ENCODE data around the gene EPS15.
"Not testable (repeated sequence)": the region's sequence is repeated elsewhere in the genome, so short reads cannot be mapped to it uniquely, and the experiment has no call there.

The EPS15 gene

DNA sequence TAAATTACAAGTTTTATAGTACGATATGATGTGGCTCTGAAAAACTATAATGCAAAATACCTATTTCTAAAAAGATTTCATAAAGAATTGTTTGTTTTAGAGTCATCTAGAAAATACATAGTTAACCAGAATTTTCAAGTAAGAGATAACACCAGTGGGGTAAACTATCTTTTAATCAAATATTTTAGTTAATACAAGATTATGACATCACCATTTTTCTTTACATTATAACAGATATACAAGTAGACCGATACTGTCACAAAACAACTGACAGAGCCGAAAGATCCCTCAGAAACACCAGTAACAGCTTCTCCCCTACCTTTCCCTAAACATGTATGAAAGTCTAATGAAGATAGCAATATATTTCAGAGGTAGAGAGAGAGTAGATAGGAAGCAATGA is 54.2 kb downstream of the EPS15 start:
- DNase-seq (ENCODE audit: low read depth), result no peak

DNA sequence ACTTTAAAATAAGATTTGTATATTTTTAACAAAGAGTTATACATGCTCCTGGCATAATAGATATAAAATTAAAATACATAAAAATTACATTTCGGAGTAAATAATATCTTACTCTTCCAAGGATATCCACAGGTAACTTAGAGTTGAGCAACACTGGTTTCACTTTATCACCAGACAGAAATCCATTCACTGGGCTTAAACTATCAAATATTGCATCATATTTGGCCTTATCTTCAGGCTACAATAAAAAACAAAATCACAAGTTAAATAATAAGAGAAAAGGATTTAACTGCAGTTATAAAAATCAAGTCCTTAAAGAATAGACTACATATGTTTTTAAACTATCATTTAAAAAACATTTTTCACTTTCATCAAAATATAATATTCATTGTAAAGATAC is 55.5 kb downstream of the EPS15 start:
- DNase-seq (ENCODE audit: low read depth), result no peak

DNA sequence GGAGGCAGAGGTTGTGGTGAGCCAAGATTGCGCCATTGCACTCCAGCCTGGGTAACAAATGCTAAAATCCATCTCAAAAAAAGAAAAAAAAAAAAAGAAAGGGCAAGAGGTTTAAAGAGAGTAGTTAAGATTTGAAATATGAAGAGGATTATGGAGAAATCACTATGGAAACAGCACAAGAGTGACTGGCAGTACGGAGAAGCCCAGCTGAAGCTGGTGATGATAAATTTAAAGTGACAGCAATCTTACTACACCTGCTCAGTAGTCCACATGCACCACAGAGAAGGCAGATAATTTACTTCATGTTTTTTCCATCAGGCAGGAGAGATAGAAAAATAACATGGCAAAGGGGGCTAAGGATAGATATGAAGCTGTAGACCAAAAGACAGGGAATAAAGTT is 56.8 kb downstream of the EPS15 start:
- not testable (repeated sequence) for DNase-seq (ENCODE audit: low read depth)

DNA sequence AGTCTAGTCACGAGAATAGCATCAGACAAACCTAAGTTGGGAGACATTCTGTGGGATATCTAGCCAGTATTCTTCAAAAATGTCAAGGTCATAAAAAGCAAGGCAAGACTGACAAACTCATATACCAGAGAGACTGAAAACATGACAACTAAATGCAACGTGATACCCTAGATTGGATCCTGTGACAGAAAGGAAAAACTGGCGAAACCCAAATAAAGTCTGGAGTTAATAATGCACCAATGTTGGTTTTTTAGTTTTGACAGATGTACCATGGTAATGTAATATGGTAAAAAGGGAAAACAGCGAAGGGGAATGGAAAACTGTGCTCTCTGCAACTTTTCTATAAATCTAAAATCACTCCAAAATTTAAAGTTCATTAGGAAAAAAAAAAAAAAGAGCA is 64.5 kb downstream of the EPS15 start:
- no peak for DNase-seq (ENCODE audit: low read depth)

DNA sequence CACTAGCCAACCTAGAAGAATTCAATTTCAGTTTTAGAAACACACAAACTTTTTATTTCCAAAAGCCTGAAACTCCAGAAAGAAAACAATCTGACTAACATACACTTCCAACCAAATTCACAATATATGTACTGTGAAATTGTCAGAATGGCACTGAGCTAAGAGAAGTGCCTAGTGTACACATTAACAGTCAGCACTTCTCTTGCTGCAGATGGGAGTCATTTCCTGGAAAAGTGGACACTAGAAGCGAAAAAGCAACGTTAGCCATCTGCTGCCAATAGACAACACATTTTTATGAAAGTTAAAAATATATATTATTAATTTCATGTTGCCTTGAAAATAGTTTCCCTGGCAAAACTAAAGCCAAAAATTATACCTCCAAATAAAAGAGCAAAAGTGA is 66.1 kb downstream of the EPS15 start:
- DNase-seq (ENCODE audit: low read depth), result no peak

DNA sequence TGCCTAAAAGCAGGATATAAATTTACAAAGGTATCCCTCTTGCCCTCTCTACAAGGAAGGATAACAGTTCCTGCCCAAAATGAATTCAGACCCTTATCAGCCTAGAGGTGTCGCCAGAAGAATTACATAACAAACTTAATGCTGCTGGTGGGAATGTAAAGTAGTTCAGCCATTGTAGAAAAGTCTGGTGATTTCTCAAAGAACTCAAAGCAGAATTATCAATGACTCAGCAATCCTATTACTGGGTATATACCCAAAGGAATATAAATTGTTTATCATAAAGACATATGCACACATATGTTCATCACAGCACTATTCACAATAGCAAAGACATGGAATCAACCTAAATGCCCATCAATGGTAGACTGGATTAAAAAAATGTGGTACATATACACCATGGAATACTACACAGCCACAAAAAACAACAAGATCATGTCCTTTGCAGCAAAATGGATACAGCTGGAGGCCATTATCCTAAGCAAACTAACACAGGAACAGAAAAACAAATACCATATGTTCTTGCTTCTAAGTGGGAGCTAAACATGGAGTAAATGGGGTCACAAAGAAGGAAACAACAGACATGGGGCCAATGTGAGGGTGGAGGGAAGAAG is 70.1 kb downstream of the EPS15 start:
- DNase-seq (ENCODE audit: low read depth), result not testable (repeated sequence)

DNA sequence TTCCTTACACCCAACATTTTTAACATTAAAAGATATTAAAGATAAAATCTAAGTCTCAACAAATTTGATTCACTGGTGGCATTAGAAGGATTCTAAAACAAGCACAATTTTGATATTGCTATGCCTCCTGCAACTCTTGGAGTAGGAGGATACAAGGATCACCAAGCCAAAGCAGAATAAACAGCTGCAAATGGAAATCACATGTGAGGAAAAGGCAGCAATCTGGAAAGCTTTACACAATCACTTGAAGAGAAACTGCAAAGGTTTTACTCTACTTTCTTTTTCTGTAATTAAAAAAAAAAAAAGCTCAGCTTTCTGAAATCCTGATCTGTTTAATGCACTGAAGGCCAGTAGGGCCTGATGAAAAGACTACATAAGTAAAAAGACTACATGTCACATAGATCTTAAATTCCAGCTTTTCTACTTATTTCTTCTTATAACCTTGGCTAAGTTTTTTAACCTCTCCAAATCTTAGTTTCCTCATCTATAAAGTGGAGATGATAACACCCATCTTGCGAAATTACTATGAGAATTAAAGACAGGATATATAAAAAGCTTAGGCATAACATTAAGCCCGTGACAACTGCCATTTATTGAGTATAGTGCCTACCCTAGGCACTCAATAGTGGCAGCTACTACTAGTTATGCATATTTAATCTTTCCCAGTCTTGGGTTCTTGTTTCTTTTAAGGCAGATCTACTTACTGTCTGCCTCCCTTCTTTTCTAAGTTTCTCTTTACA is 73.5 kb downstream of the EPS15 start:
- no peak for DNase-seq (ENCODE audit: low read depth)

DNA sequence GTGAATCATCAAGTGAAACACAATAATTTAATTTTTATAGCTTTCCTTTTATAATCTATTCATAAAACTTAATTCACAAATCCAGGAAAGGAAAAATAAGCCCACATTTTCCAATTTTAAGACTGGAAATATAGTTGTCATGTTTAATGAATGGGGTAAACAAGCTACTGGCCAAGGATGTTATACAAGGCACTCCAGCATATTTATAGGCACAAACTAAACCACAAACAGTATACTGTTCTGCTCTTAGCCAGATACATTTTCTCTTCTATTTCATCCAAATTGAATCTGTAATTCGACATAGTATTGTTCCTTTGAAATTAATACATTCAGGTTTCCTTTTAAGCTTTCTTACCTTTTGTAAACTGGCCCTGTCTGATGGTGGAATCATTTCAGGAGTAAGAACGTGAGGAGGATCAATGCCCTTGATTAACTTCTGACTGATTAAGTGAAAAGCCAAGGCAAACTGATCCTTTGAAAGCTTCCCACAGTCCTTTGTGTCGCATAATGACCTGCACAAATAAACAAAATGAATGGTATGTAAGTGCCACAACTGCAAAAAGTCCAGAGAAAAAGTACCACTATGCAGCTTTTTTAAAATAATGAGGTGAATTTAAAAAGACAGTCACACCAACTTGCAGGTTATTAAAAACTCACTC is 74.4 kb downstream of the EPS15 start:
- no peak for DNase-seq (ENCODE audit: low read depth)

DNA sequence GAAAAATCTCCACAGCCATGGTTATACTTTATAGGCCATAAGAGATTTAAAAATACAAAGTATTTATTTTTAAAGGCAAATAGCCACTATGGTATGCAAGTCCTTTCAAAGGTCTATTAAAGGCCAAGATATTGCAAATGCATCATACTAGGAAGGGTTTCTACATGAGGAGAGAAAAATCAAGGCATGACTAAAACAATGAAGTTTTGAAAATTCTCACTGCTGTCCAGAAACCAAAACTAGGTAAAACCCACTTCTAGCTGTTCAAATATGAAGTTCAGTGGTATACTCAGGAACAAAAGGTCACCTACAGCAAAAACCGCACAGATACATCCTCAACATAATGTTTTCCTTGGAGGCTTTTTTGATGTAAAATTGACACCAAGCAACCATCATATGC is 75.0 kb downstream of the EPS15 start:
- no peak for DNase-seq (ENCODE audit: low read depth)

DNA sequence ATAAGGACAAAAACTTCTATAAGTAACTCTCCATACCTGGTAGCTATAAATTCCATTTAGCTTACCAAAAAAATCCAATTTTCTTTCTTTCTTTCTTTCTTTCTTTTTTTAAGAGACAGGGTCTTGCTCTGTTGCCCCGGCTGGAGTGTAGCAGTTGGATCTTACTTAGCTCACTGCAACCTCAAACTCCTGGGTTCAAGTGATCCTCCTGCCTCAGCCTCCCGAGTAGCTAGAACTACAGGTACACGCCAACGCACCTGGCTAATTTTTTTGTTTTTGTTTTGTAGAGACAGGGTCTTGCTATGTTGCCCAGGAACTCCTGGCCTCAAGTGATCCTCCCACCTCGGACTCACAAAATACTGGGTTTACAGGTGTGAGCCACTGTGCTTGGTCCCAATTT is 75.5 kb downstream of the EPS15 start:
- no peak for DNase-seq (ENCODE audit: low read depth)

DNA sequence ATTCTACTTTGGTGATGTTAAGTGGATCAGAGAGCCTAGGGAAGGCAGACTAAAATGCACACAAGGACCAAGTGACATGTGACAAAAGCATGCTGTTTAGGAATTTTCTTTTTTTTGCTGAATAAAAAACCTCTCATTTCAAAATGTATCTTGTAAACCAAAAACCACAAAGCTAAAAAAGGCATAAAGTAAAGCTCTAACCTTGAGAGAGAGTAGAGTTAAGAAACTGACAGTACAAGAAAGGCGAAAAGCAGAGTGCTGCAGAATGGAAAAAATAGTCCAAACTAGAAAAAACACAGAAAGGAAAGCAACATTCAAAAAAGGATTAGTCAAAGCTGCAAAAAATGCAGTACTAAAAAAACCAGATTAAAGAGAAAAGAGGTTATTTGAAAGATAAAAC is 76.5 kb downstream of the EPS15 start:
- DNase-seq (ENCODE audit: low read depth), result no peak

DNA sequence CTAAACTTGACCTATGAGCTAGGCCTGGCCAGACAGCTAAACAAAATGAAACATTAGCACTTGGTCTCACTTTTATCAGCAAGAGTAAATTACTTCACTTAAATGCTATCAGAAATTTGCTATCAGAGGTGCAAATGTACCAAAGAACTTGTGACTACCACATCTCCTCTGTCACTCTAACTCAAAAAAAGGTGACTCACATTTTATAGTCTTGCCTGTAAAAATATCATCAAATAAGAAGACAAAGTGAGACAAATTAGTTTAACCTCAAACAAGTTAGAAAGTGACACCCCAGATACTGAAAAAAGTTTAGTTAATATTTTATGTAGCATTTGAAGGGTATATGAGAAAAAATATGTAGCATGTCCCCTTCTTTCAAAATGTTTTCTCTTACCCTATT is 76.9 kb downstream of the EPS15 start:
- DNase-seq (ENCODE audit: low read depth), result no peak

DNA sequence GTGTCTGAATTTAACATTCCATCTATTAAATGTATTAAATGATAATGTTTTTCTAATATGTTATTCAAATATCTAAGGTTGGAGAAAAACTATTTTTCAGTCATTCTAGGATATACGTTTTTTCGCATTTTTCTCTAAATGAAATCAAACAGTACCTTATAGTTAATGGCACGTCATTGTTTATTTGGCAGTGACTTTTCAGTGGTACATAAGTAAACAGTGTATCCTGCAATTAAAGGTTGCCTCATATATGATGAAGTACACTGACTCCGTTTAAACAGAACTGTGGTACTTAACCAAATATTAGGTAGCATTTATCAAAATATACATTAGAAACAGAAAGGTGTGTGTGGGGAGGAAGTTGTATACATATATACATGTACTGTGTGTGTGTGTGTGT is 79.2 kb downstream of the EPS15 start:
- no peak for DNase-seq (ENCODE audit: low read depth)

DNA sequence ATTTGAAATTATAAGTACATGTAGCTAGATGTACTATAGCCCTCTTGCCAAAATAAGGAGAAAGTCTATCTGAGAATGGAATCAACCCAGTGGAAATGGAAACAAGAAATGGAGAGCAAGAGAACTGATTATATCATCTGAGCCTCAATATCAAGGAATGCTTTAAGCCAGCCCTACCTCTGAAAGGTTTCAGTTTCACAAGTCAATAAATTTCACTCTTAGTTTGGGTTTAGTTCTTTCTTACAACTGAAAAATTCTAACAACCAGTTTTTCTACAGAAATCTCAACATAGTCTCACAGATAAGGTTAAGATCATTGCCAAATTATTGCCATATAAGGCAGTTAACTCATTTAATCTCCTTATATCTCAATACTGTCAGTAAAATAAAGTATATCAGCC is 80.0 kb downstream of the EPS15 start:
- no peak for DNase-seq (ENCODE audit: low read depth)

DNA sequence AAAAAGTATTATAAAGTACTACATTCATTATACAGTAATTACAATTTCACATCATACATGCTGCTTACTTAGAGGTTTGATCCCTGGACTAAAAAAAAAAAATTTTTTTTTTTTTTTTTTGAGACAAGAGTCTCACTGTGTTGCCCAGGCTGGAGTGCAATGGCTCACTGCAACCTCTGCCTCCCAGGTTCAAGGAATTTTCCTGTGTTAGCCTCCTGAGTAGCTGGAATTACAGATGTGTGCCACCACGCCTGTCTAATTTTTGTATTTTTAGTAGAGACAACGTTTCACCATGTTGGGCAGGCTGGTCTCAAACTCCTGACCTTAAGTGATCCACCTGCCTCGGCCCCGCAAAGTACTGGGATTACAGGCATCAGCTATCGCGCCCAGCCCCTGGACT is 81.7 kb downstream of the EPS15 start:
- not testable (repeated sequence) for DNase-seq (ENCODE audit: low read depth)

DNA sequence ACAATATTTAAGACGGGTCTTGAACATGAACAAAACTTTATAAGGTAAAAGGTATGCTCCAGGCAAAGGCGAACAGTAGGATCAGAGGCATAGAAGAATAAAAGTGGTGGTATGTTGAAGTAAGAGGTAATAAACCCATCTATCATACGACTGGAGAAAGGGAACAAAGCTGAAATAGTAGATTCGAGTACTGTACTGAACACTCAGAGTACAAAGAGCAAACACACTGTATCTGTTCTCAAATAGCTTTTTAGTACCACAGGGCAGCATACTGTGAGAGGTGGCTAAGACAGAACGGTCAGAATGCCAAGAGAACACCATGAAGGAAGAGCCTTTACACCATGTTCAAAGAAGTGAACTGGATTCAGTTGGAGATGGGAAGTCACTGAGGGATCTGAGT is 83.2 kb downstream of the EPS15 start:
- DNase-seq (ENCODE audit: low read depth), result no peak

DNA sequence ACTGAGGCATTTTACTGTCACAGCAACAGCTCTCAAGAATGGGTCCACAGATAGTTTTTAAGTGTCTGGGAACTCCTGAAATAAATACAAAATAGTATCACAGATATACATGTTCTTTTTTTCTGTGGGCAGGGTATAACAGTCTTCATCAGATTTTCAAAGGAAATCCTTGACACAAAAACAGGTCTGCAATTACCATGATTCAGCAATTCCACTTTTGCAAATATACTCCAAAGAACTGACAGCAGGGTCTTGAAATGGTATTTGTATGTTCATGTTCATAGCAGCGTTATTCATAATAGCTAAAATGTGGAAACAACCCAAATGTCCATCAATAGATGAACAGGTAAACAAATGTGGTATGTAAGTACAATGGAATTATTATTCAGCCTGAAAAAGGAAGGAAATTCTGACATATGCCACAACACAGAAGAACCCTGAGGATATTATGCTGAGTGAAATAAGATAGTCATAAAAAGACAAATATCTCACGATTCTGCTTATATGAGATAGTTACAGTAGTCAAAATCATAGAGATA is 85.0 kb downstream of the EPS15 start:
- DNase-seq (ENCODE audit: low read depth), result no peak

DNA sequence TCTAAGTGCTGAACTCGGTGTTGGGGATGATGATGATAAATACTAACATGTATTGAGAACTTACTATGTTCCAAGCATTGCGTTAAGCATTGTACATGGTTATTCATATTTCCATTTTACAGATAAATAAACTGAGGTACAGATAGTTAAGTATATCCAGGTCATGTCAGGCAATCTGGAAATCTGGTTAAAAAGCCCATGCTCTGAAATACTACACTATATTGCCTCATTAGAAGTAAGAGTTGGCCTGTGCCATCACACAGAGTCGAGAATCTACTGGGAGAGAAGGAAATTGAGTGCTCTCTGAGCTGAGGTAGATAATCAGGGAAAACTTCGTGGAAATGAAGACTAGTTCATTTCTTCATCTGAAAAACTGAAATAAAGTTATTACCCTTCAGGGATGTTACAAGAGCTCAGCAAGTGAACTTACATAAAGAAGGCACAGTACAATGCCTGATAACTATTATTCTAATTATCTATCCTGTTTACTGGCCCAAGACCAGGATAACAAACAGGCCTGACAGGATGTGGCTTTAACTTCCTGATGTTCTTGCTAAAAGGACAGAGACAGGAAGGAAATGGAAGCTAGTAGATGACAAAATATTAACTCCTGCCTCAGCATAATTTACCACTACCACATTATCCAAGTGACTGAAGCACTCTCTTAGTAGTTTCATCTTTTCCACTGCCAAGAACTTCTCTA is 85.6 kb downstream of the EPS15 start:
- no peak for DNase-seq (ENCODE audit: low read depth)

DNA sequence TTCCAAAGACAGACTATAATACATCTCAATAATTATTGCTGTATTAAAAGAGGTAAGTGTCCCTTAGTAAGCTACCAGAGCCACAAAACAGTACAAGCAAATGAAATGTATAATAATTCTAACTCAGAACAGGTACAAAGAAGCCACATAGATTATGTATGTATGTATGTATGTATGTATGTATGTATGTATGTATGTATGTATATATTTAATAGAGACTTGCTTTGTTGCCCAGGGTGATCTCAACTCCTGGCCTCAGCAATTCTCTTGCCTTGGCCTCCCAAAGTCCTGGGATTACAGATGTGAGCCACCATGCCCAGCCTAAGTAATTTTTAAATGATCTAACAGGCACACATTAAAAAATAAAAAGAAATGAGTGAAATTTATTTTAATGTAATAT is 86.9 kb downstream of the EPS15 start:
- no peak for DNase-seq (ENCODE audit: low read depth)

DNA sequence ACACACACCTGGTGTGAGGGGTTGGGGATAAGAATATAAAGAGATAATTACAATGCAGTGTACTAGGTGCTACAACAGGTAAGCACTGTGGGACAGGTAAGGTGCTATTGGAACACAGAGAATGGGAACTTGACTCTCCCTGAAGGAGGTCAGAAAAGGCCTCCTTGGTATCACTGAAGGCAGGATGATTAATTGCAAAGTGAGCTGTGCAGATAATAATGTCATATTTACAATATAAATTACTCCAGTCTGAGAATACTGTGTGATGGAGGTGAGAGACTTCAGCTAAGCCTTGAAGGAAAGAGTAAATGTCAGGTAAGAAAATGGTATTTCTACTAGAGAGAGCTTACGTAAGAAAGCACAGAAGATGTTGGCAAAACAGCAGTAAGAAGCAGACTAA is 91.6 kb downstream of the EPS15 start:
- DNase-seq (ENCODE audit: low read depth), result no peak

DNA sequence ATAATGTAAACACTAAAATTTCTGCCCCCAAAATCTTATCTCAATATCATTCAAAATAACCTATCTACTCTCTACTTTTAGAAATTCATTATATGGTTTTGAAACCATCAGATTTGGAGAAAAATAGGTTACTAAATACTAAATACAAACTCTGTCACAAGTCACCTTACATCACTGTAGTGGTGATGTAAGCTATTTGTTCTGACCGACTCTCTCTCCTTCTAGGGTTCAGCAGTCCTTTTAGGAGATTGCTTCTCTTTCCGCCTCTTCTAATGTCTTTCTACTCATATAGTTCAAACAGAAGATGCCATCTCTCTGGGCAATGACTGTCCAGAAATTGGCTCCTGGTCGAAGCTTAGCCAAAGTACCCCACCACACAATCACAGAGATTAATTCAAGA is 93.1 kb downstream of the EPS15 start:
- no peak for DNase-seq (ENCODE audit: low read depth)

DNA sequence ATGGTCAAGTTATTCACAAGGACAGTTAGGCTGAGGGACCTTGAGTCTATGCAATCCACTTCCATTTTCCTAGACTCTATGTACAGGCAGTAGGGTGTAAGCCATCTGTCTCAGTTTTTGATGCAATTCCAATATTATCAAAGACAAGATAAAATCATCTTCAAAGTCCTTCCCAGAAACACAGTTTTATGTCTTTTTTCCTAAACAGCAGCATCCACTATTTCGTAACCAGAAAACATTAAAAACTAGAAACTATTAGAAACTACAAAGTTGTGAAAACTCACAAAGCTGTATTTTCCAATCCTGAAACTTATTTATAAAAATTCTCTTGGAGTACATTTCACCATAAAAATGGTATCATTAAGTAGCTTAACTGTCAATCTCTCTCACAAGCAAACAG is 93.8 kb downstream of the EPS15 start:
- DNase-seq (ENCODE audit: low read depth), result no peak
